ENCODE data around the gene SYT8.

SYT8 gene

DNA sequence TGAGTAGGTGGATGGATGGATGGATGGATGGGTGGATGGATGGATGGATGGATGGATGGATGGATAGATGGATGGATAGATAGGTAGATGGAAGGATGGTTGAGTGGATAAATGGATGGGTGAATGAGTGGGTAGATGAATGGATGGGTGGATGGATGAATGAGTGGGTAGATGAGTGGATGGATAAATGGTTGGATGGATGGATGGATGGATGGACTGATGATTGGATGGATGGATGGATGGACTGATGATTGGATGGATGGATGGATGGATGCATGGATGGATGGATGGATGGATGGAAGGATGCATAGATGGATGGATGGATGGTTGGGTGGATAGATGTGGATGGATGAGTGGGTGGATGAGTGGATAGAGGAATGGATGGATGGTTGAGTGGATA, 13.2 kb upstream of the SYT8 start:
- Histone ChIP-seq H3K4me3 (ENCODE audit: low read depth, low read length) (no peak overlapping the region), H3K4me1 (no peaks in the 10 kb centered on the region), H3K9me3 (no peaks in the 10 kb centered on the region), H3K27me3 (no peaks in the 10 kb centered on the region), H3K36me3 (no peaks in the 10 kb centered on the region)
- TF ChIP-seq, protein P1, sequence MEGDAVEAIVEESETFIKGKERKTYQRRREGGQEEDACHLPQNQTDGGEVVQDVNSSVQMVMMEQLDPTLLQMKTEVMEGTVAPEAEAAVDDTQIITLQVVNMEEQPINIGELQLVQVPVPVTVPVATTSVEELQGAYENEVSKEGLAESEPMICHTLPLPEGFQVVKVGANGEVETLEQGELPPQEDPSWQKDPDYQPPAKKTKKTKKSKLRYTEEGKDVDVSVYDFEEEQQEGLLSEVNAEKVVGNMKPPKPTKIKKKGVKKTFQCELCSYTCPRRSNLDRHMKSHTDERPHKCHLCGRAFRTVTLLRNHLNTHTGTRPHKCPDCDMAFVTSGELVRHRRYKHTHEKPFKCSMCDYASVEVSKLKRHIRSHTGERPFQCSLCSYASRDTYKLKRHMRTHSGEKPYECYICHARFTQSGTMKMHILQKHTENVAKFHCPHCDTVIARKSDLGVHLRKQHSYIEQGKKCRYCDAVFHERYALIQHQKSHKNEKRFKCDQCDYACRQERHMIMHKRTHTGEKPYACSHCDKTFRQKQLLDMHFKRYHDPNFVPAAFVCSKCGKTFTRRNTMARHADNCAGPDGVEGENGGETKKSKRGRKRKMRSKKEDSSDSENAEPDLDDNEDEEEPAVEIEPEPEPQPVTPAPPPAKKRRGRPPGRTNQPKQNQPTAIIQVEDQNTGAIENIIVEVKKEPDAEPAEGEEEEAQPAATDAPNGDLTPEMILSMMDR (IDR thresholded peaks at IDR 0.05; ENCODE audit: low read depth, low read length), result no peak
- DNase-seq, result no peak

DNA sequence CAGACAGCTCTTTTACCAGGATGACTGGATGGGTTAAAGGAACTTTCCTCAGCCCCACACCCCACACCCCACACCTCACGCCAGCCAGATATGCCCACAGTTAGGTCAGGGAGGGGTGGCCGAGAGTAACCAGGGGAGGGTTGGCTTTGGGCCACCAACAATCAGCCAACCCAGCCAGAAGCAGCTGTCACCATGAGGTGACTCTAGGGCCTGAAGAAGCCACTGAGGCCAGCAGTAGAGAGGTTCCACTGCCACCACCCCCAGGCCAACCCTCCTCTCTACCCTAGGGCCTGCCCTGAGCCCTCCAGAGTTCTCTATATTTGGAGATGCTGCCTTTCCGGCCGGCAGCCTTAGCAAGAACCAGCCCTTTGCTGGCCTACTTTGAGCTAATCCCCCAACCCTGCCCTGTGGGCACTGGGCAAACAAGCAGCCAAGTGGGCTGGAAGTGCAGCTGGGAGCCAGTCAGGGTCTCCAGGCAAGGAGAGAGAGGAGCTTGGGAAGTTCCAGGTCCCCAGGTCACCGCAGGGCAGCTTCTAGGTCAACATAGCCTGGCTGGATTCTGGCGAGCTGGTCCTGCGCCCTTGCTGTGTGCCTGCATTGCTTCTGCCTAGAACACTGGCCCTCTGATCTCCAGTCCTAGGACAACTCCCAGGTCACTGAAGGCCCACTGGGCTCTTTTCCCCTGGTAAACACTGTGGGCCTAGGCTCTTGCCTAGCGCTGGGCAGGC, 12.0 kb upstream of the SYT8 start:
- H3K36me3 ChIP-seq, result no peaks in the 10 kb centered on the region
- TF ChIP-seq, protein P1 (IDR thresholded peaks at IDR 0.05; ENCODE audit: low read depth, low read length), result no peak
- no peaks in the 10 kb centered on the region for H3K27me3 ChIP-seq
- H3K4me3 ChIP-seq (ENCODE audit: low read depth, low read length), result no peak overlapping the region
- no peaks in the 10 kb centered on the region for H3K9me3 ChIP-seq
- no peak for DNase-seq
- peaks cover 10% of the 10 kb centered on the region for H3K4me1 ChIP-seq

DNA sequence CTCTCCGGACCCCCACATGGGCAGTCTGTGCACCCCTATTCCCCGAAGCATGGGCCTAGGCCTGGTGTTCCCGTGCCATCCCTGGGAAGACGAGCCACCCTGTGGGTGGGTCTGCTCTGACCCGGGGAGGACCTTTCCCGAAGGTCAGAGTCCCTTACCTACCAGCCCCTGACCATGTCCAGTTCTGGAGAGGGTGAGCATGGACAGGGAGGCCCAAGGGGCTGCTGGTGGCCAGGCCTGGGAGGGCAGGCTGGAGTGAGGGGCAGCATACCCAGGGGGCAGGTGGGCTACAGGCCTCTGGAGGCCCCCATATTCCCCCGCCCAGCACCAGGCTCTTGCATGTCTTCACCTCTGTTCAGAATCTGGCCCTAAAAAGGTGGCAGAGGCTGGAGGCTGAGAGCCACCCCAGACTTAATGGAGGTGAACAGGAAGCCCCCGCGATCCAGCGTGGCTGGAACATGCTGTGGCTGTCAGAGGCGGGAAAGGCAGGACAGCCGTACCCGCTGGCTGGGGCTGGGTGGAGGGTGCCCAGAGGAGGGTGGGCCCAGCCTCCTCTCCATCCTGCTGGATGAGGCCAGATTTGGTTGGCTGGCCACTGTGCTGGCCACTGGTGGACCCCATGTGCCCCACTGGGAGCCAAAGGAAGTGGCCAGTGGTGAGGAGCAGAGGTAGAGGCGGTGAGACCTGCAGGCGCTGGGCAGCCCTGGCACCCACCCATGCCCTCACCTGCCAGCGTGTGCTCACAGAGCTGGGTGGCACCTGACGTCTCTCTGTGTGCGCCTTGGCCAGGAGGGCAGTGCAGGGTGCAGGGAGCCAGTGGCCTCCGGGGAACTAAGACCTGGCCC, 11.2 kb upstream of the SYT8 start:
- no peaks in the 10 kb centered on the region for H3K9me3 ChIP-seq
- H3K4me1 ChIP-seq, result peaks cover 10% of the 10 kb centered on the region
- no peak overlapping the region for H3K4me3 ChIP-seq (ENCODE audit: low read depth, low read length)
- no peaks in the 10 kb centered on the region for H3K36me3 ChIP-seq
- TF ChIP-seq, protein P1 (IDR thresholded peaks at IDR 0.05; ENCODE audit: low read depth, low read length), result no peak
- H3K27me3 ChIP-seq, result no peaks in the 10 kb centered on the region; the same call in 1 of the 2 replicates
- DNase-seq, result no peak

DNA sequence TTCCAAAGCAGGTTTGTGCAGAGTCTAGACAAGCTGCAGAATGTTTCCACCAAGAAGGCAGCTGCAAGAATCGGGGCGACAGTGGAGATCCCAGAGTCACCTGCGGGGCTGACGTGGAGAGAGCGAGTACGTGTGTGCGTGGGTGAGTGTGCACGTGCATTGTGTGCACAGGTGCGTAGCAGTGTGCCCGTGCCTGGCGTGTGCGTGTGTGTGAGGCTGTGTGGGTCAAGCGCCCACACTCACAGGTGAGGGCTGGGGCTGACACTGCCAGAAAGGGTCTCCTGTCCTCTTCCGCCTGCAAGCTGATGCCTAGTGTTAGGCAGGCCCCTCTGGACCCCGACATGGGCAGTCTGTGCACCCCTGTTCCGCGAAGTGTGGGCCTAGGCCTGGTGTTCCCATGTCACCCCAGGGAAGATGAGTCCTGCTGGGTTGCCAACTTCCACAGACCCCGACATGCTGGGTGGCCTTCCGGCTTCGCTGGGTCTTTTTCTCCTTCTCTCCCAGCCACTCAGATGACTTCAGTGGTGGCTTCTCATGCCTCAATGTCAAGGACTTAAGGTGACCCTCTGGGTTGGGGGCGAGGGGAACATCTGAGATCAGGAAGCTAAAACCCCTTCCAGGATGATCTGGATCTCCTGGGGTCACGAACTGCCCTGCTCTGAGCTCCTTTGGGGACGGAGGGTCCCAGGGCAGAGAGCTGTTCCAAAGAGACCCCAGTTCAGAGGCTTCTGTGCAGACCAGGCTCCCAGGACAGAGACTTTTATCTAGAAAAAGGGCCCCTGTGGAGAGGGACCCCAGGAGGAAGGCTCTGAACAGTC, 10.4 kb upstream of the SYT8 start:
- DNase-seq, result no peak
- Histone ChIP-seq H3K4me3 (ENCODE audit: low read depth, low read length) (no peak overlapping the region), H3K9me3 (no peaks in the 10 kb centered on the region), H3K27me3 (no peaks in the 10 kb centered on the region; the same call in 1 of the 2 replicates), H3K36me3 (no peaks in the 10 kb centered on the region), H3K4me1 (peaks cover 10% of the 10 kb centered on the region)
- TF ChIP-seq, protein P1 (IDR thresholded peaks at IDR 0.05; ENCODE audit: low read depth, low read length), result no peak

DNA sequence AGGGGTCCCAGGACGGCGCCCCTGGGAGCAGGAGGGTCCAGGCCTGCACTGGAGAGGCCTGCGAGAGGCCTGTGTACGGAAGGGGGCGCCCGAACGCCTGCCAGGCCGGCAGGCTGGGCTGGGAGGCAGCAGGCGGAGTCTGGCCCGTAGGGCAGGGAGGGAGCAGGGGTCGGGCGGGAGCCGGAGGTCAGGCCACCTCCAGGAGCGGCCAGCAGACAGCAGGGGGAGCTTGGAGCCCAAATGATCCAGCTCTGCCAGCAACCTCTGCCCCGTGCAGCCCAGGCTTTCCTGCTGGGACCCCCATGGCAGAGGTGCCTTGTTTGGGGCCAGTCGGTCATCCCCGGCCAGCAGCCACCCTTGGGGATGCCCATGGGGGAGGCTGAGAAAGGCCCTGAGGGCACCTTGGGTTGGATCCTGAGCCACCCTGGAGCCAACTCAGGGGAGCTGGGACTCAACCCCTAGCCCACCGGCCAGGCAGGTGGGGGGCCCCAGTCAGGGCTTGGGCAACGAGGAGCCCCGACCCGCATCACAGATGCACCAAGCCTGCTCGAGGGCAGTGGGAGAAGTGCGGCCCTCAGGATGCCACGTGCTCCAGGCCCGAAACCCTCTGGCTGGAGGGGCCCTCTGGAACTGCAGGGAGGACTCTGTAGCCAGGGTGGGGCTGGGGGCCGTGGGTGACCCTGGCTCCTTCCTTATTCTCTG, 9.6 kb upstream of the SYT8 start:
- H3K4me3 ChIP-seq (ENCODE audit: low read depth, low read length), result no peak overlapping the region
- H3K36me3 ChIP-seq, result no peaks in the 10 kb centered on the region
- H3K4me1 ChIP-seq, result peaks cover 10% of the 10 kb centered on the region
- TF ChIP-seq, protein P1 (IDR thresholded peaks at IDR 0.05; ENCODE audit: low read depth, low read length), result no peak; the same call in 1 of the 2 replicates
- DNase-seq, result no peak
- no peaks in the 10 kb centered on the region; the same call in 1 of the 2 replicates for H3K27me3 ChIP-seq
- no peaks in the 10 kb centered on the region for H3K9me3 ChIP-seq

Measured in BE2C (cell line).